NCI-H1930 (cell line): ENCODE results near the gene SAMD4B.
"Not testable (repeated sequence)": the region's sequence is repeated elsewhere in the genome, so short reads cannot be mapped to it uniquely, and the experiment has no call there.

ENCODE experiments used
- DNase-seq, 2 experiments: peaks; one replicate each; lab custom pipeline; 2025; lab: John Stamatoyannopoulos, UW

SAMD4B gene

GRCh38 chr19:39336483-39336882 lies 5.7 kb upstream of the SAMD4B start:
- no peak for DNase-seq

- DNase-seq, result no peak
Observed at GRCh38 chr19:39339674-39340073, 2.5 kb upstream of the SAMD4B start.

DNA sequence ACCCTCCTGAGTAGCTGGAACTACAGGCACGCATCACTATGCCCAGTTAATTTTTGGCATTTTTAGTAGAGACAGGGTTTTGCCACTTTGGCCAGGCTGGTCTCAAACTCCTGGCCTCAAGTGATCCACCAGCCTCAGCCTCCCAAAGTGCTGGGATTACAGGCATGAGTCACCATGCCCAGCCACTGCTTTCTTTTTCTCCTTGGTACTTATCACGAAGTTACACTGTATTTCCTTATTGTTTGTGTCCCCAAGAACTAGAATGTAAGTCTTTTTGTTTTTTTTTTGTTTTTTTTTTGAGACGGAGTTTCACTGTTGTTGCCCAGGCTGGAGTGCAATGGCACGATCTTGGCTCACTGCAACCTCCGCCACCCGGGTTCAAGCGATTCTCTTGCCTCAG lies 2.1 kb upstream of the SAMD4B start:
- DNase-seq, result not testable (repeated sequence)

DNA sequence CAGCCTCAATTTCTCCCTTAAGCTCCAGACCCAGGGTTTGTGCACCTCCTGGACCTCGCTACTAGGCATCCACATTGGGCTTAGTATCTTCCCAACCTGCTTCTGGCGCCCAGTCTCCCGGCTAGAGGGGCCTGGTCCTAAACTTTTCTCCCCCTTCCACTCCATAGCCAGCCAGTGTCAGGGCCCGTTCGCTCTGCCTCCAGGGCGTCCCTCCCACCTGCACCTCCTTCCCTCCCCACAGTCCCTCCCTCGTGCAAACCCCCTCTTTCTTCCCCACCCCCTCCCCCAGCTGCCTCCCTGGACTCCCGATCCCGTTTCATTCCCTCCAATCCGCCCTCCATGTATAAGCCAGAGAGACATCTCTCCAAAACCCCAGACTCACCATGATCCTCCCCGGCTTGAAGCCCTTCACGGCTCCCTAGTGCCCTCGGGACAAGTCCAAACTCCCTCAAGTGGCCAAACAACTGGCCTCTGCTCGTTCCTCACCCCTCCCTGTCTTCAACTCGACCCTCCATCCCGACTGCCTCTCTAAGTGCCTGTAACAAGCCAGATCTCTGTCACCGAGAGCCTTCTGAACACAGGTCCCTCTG lies 997 bp upstream of the SAMD4B start:
- DNase-seq, result no peak

GRCh38 chr19:39342647-39343305 lies 555 bp downstream of the SAMD4B start:
- no peak for DNase-seq

GRCh38 chr19:39345956-39346355 lies 3.7 kb downstream of the SAMD4B start:
- no peak for DNase-seq

DNA sequence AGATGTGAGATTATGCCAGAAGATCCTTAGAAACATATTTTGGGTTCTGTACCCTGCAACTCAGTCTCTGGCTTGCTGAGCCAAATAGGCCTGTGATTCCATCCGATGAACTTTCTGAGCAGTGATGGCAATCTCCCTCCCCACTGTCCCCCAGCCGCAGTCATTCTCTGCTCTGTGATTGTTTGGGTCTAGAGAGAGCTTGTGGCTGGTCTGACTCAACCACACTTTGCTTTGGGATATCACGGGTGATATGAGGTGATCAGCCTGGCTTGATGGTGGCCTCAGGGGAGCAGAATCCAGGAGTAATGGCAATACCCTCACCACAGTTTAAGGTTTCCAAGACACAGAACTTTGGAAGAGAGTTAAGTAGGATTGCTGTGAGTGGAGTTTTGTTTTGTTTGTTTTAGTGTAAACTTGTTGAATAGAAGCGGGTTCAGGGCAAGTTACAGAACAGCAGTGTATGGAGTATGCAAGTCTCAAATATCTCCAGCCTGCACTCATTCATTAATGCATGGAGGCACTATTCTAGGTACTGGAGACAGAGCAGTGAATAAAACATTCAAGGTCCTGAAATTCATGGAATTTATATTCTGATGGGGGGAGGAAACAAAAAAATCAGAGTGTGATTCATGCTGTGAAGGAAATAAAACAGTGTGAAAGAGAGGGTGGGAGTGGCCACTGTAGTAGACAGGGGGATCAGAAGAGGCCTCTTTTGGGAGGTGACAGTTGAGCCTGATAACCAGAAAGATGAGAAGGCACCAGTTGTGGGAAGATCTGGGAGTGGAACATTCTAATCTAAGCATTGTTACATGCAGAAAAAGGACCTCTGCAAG lies 5.3 kb downstream of the SAMD4B start:
- DNase-seq, result no peak

DNA sequence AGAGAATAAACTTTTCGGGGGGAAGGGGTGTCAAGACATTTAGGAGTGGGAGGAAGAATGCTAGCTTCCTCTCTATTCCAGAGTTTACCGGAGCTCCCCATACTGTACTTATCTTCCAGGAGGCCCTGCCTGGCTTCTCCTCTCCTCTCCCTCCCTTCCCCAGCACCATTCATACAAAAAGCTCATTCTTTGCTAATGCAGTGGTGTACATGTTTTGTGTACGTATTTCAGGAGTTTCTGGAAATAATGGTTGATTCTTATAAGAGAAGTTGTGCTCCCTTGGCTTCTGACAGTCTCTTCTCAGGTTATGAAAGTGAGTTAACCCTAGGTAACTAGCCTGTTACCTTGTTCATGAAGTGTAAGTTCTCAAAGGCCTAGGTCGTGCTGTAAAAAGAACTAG lies 7.1 kb downstream of the SAMD4B start:
- no peak for DNase-seq

DNA sequence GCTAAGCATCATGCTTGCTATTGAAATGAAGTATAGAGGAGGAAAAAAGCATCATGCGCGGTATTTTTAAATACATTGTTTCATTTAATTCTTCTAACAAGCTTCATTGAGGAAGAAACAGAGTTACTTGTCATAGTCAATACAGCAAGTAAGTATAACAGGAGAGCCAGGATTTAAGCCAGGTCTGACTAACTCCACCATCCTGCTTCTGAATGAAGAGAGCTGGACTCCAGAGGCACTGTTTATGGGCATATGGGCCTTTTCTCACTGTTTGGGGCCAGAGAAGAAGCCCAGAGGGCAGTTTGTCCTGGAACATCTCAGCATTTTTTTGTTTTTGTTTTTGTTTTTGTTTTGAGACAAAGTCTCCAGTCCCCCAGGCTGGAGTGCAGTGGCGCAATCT lies 7.9 kb downstream of the SAMD4B start:
- no peak for DNase-seq

DNA sequence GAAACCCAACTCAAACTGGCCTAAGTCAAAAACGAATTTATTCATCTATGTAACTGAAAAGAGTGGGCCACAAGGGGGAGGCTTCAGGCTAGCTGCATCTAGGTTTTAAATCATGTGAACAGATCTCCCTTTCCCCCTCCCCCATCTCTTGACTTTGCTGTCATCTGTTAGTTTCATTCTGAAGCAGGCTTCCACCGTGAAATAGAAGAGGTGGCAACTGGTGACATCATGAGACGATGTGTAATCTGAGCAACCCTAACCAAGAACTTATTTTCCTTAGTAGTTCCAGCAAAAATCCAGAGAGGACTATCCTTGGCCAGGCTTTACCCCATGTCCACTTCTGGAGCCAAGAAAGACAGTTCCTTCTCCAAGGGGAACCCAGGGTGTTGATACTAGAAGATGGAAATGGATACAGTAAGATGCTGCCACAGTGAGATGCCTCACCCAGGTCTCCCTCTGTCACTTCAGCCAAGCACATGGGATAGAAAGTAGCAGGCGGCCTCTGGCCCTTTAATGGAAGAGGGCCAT lies 9.4 kb downstream of the SAMD4B start:
- no peak for DNase-seq

GRCh38 chr19:39352381-39353255 lies 10.4 kb downstream of the SAMD4B start:
- no peak for DNase-seq

DNA sequence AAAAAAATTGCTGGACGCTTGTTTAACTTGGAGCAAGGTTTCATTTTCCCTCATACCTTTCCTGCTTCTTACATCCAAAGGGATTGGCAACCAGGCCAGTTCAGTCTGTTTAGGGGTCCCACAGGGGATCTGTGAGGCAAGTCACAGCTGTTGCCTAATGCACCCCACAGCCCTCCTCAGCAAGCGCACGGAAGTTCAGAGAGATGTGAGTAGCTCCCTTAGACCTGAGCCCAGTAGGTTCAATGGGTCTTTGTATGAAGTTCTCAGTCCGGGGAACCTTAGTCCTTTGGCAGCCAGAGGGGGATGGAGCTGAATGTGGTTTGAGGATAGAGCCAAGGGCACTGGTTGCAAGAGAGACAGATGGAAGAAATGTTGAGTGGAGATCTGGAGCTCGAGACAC lies 13.0 kb downstream of the SAMD4B start:
- DNase-seq, result no peak

- DNase-seq, result no peak
Observed at GRCh38 chr19:39356073-39356472, 13.9 kb downstream of the SAMD4B start.

GRCh38 chr19:39356647-39357046 lies 14.4 kb downstream of the SAMD4B start:
- no peak for DNase-seq

DNA sequence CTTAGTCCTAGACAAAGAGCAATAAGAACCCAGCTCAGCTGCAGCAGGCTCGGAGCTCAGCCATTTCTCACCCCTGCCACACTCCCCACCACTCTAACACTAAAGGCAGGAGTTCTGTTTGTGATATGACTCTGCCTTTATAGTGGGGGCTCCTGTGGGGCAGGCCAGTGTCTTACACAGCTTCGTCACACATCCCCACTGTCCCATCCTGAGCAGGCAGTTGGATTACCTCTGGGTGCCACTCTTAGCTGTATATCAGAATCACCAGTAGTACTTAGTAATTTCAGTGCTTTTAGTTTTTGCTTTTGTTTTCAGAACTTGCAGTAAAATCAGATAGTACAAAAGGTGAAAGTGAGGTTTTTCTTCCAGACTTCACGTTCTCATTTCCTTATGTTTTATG lies 16.8 kb downstream of the SAMD4B start:
- DNase-seq, result no peak

DNA sequence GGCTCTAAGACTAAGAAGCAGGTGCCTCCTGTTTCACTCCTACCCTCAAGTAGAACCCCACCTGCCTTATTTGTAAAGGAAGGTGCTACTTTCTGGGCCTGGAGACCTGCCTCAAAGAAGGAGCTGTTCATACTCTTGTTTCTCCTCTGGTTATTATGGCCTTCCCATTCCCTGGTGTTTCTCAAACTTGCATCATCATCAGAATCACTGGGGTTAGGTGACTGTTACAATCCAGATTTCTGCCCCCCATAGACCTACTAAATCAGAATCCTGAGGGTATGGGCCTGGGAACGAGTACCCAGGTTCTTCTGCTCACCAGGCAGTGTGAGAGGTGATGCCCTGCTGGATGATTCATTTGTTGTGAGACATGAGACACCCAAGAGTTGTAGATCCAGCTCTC lies 18.4 kb downstream of the SAMD4B start:
- no peak for DNase-seq

DNA sequence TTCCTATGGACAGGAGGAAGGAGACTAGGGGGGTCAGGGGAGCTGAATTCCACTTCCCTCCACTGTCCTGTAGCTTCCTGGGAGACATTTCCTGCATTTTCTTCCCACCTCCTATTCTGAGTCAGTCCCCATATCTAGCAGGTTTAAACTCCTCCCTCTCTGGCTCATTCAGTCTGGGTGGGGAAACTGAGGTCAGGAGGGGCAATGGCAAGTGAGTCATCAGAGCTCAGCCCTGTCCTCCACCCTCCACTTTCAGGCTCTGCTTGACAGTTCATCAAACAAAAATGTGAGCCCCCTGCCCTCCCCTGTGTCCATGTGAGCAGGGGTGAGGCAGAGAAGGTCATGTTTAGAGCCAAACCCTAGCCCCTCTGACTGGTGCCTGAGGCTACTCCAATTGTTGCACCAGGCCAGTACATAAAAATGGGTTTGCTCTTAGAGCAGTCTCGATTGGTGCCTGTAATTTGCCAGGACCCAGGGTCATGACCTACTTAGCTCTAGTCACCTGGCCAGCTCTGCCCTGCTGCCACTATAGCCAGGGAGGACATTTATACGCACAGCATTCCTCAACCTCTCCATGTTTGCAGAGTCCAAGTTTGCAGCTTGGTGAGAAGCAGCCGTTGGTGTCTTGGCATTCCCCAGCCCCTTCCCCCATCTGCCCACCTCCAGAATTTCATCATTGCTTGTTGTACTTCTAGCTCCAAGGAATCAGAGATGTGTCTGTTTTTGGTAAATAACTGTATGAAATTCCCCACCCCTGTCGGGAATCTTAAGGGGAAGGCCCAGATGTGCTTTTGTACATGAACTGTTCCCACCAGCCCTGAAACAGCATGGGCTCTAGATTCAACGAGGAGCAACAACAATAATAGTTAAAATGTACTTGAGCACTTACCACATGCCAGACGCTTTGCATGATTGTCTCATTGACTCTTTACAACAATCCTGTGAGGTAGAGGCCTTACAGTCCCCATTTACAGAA lies 20.7 kb downstream of the SAMD4B start:
- DNase-seq, result no peak

- no peak for DNase-seq
Observed at GRCh38 chr19:39363901-39364457, 21.8 kb downstream of the SAMD4B start.

DNA sequence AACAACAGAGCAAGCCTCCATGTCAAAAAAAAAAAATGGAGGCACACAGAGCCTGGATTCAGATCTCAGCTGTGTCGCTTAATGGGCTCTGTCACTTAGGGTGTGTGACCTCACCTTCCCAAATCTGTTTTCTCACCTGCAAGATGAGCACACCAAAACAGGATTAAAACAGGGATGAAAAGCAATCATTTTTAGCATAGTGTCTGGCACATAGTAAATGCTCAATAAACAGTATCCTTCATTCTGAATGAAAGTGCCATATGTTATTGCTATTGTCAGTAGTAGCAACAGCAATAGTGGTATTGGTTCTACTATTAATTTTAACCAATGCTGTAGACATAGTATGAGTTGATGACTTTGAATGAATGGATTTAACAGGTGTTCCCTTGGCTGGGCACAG lies 23.3 kb downstream of the SAMD4B start:
- no peak for DNase-seq

DNA sequence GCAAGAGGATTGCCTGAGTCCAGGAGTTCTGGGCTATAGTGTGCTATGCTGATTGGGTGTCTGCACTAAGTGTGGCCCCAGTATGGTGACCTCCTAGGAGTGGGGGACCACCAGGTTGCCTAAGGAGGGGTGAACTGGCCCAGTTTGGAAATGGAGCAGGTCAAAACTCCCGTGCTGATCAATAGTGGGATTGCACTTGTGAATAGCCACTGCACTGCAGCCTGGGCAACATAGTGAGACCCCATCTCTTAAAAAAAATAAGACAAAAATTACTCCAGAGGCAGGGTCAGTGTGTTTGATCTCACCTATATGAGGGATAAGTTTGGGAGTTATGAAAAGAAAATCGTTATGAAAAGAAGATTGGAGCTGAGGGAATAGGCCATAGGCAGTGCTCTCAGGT lies 27.0 kb downstream of the SAMD4B start:
- no peak for DNase-seq

GRCh38 chr19:39370735-39371134 lies 28.5 kb downstream of the SAMD4B start:
- no peak for DNase-seq
